MM.1S (cell line): ENCODE data around the gene GNAT2.

ENCODE experiments used
- DNase-seq: peaks from one replicate; pipeline ENCODE4 v3.0.0-alpha.2; 2015
- H2AFZ ChIP-seq: fragments of 300-600 bp; sonication (generic); 2 replicates; pipeline ENCODE4 v1.6.0; 2016; ENCODE audit warnings: antibody characterized with exemption, low read length
- H3F3A ChIP-seq: fragments of 300-600 bp; sonication (generic); 2 replicates; pipeline ENCODE4 v1.6.1; 2016; ENCODE audit warnings: mild to moderate bottlenecking, antibody characterized with exemption, low read length, moderate library complexity, mixed read lengths; ENCODE audit not compliant: insufficient read depth
- H3K27ac ChIP-seq: fragments of 300-600 bp; sonication (generic); 2 replicates; pipeline ENCODE4 v1.5.1; 2016; ENCODE audit warnings: mild to moderate bottlenecking, low read length
- H3K27me3 ChIP-seq: fragments of 300-600 bp; sonication (generic); replicated peaks from 2 replicates; pipeline ENCODE4 v1.6.0; 2016; ENCODE audit warnings: low read length; ENCODE audit not compliant: insufficient read depth
- H3K36me3 ChIP-seq: fragments of 300-600 bp; sonication (generic); replicated peaks from 2 replicates; pipeline ENCODE4 v1.6.1; 2016; ENCODE audit warnings: mild to moderate bottlenecking, low read length, mixed read lengths; ENCODE audit not compliant: insufficient read depth
- H3K4me1 ChIP-seq: fragments of 300-600 bp; sonication (generic); 2 replicates; pipeline ENCODE4 v1.6.1; 2016; ENCODE audit warnings: low read length, mixed read lengths
- H3K4me2 ChIP-seq: fragments of 300-600 bp; sonication (generic); 2 replicates; pipeline ENCODE4 v1.6.0; 2016; ENCODE audit warnings: low read depth, low read length
- H3K4me3 ChIP-seq: fragments of 300-600 bp; sonication (generic); 2 replicates; pipeline ENCODE4 v1.5.1; 2016; ENCODE audit warnings: low read length, mixed read lengths
- H3K79me2 ChIP-seq: fragments of 300-600 bp; sonication (generic); 2 replicates; pipeline ENCODE4 v1.6.1; 2016; ENCODE audit warnings: mixed run types, low read length, mixed read lengths
- H3K9ac ChIP-seq: fragments of 300-600 bp; sonication (generic); 2 replicates; pipeline ENCODE4 v1.6.1; 2016; ENCODE audit warnings: low read length, mixed read lengths
- H3K9me2 ChIP-seq: fragments of 300-600 bp; sonication (generic); replicated peaks from 2 replicates; pipeline ENCODE4 v1.6.1; 2016; ENCODE audit warnings: mild to moderate bottlenecking, low read length, mixed read lengths; ENCODE audit not compliant: insufficient read depth
- H3K9me3 ChIP-seq: fragments of 300-600 bp; sonication (generic); replicated peaks from 2 replicates; pipeline ENCODE4 v1.6.1; 2016; ENCODE audit warnings: mild to moderate bottlenecking, low read length, mixed read lengths; ENCODE audit not compliant: insufficient read depth
- H4K20me1 ChIP-seq: fragments of 300-600 bp; sonication (generic); 2 replicates; pipeline ENCODE4 v1.6.1; 2016; ENCODE audit warnings: mild to moderate bottlenecking, low read length, moderate library complexity, mixed read lengths; ENCODE audit not compliant: insufficient read depth
- CTCF ChIP-seq: fragments of 300-600 bp; sonication (generic); IDR thresholded peaks from 2 replicates; pipeline ENCODE4 v1.5.1; 2016; ENCODE audit warnings: antibody characterized with exemption, low read length, mixed read lengths
- EZH2 ChIP-seq: fragments of 300-600 bp; sonication (generic); optimal IDR thresholded peaks from 2 replicates; pipeline ENCODE3; 2017; ENCODE audit warnings: low read depth, mild to moderate bottlenecking, antibody characterized with exemption, low read length, mixed read lengths
- EZH2phosphoT487 ChIP-seq: fragments of 300-600 bp; sonication (generic); IDR thresholded peaks from 2 replicates; pipeline ENCODE4 v1.6.1; 2018; ENCODE audit warnings: antibody characterized with exemption, low read length

GNAT2 gene

GRCh38 chr1:109579491-109579890 is 39.9 kb downstream of the GNAT2 start:
- H3K4me3 ChIP-seq: no peak overlapping the region
- H3K27ac ChIP-seq: no peak overlapping the region
- no peaks in the 10 kb centered on the region for H3K36me3 ChIP-seq
- no peaks in the 10 kb centered on the region for H3K27me3 ChIP-seq
- no peak for TF ChIP-seq EZH2
- TF ChIP-seq CTCF: no peak
- no peak for TF ChIP-seq EZH2phosphoT487
- no peaks in the 10 kb centered on the region for H4K20me1 ChIP-seq
- H2AFZ ChIP-seq: no peak overlapping the region
- H3K9me3 ChIP-seq: no peaks in the 10 kb centered on the region
- no peaks in the 10 kb centered on the region; the same call in 1 of the 2 replicates for H3K79me2 ChIP-seq
- no peak overlapping the region for H3K4me2 ChIP-seq
- no peak overlapping the region for H3K9ac ChIP-seq
- H3F3A ChIP-seq: no peaks in the 10 kb centered on the region
- no peaks in the 10 kb centered on the region for H3K9me2 ChIP-seq
- H3K4me1 ChIP-seq: no peaks in the 10 kb centered on the region
- no peak for DNase-seq

- Histone ChIP-seq H3K9me2 (no peaks in the 10 kb centered on the region), H3F3A (no peaks in the 10 kb centered on the region), H3K27me3 (no peaks in the 10 kb centered on the region), H2AFZ (no peak overlapping the region), H3K9me3 (no peaks in the 10 kb centered on the region), H3K4me3 (no peak overlapping the region), H4K20me1 (no peaks in the 10 kb centered on the region), H3K4me2 (no peak overlapping the region), H3K4me1 (no peaks in the 10 kb centered on the region), H3K79me2 (no peaks in the 10 kb centered on the region; the same call in 1 of the 2 replicates), H3K36me3 (no peaks in the 10 kb centered on the region), H3K27ac (no peak overlapping the region), H3K9ac (no peak overlapping the region)
- DNase-seq: no peak
- TF ChIP-seq CTCF: no peak
- TF ChIP-seq EZH2phosphoT487: no peak
- TF ChIP-seq EZH2: no peak
Measured at GRCh38 chr1:109578947-109579443, 40.4 kb downstream of the GNAT2 start.

- Histone ChIP-seq H3K9ac (no peak overlapping the region), H3K9me3 (no peaks in the 10 kb centered on the region), H3K27ac (no peak overlapping the region), H3K9me2 (no peaks in the 10 kb centered on the region), H3K27me3 (no peaks in the 10 kb centered on the region), H3K4me2 (no peak overlapping the region), H3K79me2 (peaks cover 37% of the 10 kb centered on the region), H2AFZ (no peak overlapping the region), H4K20me1 (no peaks in the 10 kb centered on the region), H3F3A (no peaks in the 10 kb centered on the region), H3K4me1 (no peaks in the 10 kb centered on the region), H3K4me3 (no peak overlapping the region), H3K36me3 (no peaks in the 10 kb centered on the region)
- DNase-seq: no peak
- no peak for TF ChIP-seq EZH2
- TF ChIP-seq CTCF: no peak
- no peak for TF ChIP-seq EZH2phosphoT487
Measured at GRCh38 chr1:109573785-109574184, 45.6 kb downstream of the GNAT2 start.
